HG03135 (cell line): ENCODE measurements around the gene RPS6KA2.

Experiments used
- ATAC-seq: cut with Tn5 transposase; IDR thresholded peaks from one replicate; pipeline ENCODE4 v1.9.1; 2021; ENCODE audit warnings: mild to moderate bottlenecking, moderate library complexity; ENCODE audit not compliant: unreplicated experiment

The RPS6KA2 gene

DNA sequence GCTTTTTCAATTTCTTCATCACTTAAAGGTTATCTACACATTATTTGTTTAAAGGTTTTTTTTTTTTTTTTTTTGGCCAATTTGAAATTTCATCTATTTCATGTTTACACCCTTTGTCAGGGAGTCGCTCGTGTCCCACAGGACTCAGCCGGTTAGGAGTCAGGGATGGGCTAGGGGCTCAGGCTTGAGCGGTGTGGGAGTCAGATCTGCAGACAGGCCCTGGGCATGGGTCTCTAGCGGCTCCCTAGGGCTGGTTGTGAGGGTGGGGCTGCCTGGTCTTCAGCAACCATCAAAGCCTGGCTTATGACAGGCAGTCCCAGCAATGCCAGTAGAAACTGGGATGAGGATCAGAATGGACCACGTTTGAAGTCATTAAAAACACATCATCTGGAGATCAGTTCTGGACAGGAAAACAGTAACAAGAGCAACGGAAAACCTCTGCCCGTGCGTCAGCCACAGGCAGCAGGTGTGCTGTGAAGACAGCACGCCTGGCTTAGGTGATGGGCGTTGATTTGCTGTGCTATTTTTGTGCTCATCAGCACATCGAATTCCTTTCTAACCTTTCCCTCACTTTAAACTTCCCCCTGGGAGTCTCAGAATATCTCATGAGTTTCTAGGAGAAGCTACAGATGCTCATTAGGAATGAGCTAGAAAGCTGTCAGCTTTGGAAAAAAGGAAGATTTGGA is 153.0 kb downstream of the RPS6KA2 start:
- ATAC-seq, result no peak

DNA sequence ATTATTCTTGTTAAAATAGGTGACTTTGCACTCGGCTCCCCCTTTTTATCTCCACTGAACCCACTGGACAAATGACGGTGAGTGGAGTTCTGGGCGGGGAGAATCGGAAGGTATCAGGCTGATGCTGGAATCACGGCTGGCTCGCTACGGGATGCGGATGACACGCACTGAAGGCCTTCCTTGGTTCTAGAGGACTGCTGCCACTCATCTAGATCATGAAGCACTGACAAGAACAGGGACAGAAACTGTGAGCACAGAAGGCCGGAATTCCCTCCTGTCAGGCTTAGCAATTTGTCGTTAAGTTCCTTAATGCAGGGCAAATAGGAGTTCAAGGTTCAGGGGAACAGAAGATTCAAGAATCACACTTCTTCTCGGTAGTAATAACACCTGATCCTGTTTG is 154.4 kb downstream of the RPS6KA2 start:
- no peak for ATAC-seq

DNA sequence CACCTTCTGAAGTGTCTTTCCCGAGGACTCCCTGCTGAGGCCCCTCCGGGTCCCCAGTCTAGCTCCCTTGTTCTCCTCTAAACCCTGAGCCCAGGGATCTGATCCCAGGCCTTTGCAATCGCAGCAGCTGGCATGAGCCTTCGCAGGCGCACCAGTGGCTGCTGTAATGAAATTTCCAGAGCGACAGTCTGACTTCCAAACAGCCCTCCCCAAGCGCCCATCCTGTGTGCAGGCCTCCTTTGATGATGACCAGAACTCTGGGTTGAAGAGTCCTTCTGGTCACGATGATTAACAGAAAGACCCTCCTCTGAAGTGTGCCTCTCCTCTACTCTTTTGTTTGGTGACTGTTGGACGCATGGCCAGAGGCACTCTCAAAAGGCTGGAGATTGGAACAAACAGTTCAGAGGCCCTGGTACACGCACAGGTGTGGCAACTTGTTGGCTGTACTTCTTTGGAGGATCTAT is 155.2 kb downstream of the RPS6KA2 start:
- no peak for ATAC-seq

DNA sequence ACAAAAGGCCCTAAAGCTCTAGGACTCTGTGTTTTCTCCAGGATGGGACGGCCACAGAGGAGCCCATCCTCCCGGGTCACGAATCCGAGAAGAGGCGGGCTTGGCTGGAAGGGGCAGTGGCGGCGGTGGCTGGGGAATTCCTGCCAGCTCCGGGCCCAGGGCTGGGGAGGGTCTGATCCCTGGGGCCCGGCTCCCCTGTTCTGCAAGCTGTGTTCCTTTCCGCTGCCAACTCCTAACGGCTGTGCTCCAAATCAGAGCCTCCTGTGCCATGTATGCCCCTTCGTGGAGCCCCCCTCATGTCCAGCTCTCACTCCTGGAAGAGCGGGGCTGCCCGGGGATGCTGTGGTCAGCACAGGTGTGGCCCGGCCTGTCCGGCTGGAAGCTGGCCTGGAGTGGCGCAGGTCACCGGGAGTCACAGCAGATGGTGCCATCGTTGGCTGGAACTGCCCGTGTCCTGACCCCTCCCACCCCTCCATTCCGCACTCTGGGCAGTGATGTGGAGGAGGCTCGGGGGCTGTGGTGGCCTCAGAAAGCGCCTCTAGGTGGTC is 156.1 kb downstream of the RPS6KA2 start:
- no peak for ATAC-seq

DNA sequence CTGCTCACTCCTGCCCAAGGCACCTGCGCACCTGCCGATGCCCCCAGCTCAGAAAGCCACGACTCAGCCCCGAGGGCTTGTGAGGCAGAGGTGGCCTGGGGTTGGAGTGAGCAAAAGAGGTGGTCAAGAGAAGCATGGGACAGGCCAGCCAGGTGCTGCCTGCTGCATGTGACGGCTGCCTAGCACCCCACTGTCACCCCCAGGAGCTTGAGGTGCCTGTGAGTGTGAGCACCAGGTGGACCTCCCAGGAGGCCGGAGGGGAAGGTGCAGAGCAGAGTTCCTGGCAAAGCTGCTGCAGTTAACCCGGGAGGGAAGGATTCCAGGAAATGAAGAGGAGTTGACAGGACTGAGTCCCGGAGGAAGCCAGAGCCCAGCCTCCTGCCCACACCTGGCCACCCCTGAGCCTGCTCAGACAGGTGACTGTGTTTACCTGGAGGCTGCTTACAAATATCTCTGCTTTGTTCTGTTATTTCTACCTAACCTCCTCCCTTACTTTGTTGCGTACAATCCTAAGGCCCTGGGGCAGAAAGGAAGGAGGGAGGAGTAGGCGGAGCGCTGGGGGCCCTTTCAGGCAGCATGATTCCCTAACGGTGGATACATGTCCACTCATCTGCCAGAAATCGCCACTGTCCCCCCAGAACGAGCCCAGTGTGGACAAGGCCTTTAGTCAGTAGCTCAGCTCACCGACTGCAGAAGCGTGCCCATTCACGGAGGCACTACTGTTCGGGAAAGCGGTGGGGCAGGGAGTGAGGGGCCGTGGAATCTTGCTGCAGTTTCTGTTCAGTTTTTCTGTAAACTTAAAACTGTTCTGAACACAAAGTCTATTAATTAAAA is 156.8 kb downstream of the RPS6KA2 start:
- ATAC-seq, result no peak

DNA sequence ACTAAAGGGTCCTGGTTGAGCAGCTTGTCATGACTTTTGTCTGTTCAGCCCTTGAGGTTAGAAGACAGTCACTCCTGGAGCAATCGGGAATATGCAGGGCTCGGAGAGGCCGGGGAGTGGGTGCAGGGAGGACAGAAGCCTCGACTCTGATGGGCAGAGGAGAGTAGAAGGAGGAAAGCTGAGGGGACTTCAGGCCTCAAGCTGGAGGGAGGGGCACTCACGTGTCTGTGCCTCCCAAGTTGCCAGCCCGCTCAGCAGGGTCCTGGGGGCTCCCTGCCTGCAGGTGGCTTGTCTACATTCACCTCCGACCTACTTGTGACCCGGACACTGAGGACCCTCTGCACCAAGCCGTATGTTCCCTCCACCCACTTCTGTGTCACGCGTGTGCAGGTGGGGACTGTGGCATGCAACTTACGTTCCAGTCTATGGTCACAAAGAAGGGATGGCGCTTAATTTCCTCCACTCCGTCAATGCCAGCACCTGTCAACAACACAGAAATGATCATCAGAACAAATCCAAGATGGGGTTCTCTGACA is 157.6 kb downstream of the RPS6KA2 start:
- no peak for ATAC-seq

DNA sequence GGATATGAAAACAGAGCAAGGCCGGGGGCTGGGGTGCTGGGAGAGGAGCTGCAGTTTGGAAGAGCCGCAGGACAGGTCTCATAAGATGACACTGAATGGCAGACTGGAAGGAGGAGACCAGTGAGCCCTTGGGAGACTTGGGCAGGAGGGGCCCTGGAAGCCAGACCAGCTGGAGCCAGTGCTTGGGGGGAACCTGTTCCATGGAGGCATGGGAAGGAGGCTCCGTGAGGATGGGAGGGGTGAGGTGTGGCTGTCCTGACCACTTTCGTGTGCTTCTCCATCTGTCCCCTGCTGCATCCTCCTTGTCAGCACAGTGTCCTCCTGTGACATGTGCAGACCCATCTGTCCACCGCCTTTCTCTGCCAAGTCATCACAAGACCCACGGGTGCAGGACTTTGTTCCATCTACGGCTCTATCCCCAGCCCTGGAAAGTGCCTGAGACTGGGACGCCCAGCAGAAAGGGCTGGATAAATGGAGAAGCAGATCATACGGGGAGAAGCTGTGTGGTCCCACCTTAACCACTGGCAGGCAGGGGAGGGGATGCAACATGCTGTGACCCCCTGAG is 159.5 kb downstream of the RPS6KA2 start:
- no peak for ATAC-seq

DNA sequence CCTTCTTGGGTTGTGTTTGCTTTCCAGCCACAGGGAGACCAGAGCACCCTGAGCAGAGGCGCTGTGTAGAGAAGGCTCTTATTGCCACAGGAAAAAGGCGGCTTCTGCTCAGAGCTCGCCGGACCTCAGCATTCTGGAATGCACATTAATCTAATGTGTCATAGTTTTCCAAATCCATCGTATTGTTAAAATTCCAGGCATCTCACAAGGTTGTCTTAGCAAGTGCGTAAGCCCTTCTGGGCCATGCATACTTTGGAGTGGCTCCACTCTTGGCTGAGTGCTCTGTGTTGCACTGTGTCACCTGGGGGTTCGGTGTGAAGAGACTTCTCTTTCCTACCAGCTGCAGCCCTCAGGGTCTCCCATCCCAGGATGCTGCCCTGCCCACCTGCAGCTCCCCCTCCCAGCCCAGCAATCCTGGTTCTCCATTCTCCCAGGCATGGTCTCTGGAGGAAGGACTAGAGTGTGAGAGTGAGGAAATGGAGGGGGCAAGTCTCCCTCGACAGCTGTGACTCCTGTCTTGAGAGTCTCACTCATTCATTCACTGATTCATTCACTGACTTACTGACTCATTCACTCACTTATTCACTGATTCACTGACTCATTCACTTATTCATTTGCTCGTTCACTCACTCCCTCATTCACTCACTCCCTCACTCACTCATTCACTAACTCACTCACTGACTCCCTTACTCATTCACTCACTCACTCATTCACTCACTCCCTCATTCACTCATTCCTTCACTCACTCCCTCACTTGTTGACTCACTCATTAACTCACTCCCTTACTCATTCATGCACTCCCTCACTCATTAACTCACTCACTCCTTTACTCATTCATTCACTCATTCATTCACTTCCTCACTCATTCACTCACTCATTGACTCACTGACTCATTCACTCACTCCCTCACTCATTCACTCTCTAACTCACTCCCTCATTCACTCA is 160.6 kb downstream of the RPS6KA2 start:
- no peak for ATAC-seq

DNA sequence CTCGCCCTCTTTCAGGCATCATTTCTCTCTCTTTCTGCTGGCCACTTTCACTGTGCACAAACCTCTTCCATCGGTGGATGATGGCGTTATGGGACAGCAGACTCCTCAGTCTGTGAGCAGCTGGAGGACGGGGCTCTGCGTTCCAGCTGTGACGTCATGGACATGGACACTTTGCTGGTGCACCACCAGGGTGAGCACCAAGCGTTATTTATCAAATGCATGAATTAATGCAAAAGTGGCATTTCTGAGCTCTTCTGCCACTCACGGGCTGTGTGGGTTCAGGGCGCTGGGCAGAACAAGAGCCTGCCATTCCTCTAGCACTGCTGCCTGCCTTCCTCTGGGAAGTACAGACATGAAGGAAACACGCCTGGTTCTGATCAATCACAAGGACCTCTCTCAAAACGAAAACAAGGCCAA is 161.4 kb downstream of the RPS6KA2 start:
- ATAC-seq, result no peak

DNA sequence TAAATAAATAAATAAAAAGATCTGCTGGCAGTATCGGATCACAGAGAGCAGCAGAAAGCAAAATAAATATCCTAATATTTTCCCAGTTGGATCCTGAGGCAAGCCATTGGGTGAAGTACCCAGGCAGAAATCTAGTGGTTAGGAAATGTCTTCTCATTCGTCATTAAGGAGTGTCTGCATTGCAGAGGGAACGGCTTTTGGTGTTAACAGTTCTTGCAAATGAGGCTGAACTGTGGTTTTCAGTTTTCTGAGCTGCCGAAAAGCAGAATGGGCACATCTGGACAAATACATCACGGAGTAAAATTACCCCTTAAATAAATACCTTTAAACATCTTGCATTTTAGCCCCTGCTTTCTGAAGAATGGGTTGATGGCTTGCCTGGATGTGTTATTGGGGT is 162.1 kb downstream of the RPS6KA2 start:
- ATAC-seq, result no peak

DNA sequence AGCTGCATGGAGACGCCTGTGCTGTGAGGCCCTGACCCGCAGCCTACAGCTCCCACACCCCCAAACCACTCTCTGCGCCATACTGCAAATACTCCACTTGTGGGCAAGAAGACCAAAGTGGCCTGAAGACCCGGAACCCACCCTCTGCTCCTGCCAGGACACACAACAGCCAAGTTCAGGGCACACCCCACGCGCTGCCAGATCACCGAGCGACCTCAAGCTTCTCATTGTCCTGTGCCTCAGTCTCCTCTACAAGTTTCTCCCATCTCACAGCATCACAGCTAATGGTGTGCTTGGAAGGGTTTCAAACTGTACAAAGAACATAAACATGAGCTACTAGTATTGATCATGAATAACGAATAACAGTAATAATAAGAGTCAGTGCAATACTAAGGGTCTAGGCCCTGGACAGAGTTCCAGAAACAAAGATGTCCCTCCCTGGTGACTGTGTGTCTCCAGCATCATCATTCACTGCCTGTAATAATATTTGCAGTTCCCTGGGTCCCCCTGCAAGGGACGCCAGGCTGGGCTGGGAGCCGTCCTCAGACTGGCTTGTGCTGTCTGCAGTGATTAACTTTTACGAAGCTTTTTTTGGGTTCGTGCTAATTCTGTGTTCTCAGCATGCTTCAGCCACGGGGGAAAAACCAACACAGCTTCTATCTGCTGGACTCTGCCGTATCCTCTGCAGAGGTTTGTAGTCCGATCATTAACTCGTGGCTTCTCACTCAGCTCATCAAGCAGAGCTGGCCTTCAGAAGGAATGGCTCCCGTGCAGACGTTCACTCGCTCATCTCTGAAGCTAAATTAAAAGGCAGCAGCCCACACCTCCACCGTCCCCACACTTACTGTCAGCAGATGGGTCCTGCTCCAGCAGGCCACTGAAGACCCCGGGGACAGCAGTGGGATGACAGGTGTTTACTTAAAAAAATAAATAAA is 162.7 kb downstream of the RPS6KA2 start:
- no peak for ATAC-seq

DNA sequence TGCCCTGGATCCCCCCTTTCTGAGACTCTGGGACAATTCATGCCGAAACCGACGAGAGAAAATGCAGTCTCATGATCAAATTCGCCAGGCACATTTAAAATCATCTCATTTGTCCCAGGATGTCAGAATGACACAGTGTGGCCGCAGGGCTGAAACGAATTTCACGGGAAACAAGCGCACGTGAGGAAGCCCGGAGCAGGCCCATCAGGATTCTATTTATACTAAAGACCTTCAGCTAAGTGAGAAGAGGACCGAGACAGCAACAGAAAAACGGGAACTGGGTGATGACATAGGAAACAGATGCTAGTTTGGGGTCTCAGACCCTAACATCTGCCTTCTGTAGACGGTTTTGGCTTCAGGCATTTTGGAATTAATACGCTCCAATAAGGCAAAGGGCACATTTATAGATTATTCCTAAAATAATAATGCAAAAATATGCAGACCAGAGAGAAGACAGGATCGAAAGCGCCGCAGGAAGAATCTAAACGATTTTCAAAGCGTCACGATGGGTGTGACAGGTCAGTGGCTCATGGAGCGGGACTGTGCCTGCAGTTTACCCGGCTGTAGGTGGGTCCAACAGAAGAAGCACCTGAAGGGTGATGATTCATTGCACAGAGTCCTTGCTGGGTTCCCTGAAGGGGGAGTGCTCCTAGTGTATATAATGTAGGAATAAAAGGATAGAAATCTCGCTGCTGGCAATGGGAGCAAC is 163.5 kb downstream of the RPS6KA2 start:
- ATAC-seq, result no peak

DNA sequence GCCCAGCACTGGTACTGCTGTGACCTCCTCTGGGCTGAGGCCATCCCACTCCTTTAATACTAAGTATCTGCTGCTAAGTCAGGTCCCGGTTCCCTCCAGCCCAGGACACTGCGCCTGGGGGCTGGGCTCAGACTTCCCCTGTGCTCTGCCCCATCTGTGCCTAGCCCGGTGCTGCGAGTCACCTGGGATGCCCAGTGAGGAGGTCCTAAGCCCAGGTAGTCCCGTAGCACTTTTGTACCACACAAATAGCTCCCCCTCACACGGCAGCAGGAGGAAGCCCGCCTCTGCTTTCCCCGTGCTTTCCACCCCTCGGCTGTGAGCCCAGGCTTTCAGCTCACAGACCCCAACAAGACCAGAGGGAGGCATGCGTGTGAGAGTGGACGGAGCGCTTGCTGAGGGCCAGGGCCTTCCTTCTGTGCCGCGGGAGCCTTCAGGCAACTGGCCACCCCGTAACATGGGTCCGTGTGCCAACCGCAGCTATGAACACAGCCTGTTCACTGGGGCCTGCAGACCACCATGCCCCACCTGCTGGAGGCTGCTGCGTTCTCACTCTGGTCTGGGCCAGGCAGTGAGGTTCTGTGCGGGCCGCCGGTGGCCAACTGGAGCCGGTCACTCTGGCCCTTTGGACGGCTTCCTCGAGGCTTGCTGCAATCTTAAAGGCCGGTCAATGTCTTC is 164.5 kb downstream of the RPS6KA2 start:
- ATAC-seq, result no peak

DNA sequence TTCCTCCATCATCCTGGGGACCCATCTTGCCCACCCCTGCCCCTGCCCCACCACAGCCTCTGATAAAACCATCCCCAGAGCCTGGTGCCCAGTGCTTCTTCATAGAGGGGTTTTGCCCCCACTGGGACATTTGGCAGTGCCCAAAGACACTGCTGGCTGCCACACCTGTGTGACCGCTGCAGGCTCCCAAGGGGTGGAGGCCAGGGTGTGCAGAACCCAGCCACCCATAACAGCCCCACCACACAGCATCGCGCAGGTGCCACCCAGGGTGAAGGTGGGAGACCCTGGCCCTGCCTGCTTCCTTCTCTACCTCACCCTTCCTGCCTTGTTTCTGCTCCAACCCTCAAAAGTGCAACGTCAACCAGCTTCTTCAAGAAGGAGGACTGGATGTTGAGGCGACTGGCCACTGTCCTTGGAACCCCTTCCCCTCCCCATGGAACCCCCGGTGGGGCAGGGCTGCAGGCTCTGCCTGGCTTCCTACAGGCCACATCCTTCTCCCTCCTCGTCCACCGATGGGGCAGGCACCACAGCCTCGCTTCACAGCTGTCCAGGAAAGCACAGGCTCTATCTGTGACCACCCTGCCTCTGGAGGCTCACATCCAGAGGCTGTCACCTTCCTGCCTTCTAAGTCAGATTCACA is 165.1 kb downstream of the RPS6KA2 start:
- no peak for ATAC-seq

DNA sequence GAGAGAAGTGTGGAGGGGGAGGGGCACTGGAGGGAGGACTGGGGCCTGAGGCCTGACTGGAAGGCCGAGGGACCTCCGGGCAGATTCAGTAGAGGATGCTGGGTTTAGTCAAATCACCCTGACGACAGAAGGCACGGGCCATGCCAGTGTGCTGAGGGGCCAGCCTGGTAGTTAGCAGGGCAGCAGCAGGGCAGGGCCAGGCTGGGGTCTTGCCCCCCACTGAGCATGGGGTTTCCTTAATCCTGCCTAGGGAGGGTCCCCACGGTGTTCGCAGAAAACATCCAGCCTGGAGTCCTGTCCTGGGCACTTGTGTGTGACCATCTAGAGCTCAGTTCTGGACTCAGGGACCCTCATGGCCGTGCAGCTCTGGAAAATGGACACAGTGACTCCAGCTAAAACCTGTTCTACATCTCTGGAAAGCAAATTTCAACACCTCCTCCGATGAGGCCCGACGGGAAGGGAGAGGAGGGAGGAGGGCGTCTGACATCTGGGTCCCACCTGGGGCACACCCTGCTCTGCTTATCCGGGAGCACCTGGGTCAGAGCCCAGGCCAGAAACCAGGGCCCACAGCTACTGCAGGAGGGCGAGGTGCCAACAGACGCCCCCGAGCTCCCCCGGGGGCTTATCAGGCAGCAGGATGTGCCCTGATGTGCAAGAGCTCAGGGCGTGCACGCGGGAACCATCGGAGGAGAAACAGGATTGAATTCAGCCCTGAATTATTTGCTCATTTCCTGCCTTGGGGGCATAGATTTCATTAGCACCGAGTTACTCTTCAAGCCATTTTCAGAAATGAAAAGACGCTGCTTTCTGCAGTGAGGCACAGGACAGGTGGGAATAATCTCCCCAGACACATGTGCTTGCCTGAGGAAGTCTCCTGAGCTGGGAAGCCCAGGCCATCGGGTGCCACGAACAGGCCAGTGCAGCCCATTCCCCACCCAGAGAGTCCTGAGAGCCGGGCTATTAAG is 166.3 kb downstream of the RPS6KA2 start:
- no peak for ATAC-seq

DNA sequence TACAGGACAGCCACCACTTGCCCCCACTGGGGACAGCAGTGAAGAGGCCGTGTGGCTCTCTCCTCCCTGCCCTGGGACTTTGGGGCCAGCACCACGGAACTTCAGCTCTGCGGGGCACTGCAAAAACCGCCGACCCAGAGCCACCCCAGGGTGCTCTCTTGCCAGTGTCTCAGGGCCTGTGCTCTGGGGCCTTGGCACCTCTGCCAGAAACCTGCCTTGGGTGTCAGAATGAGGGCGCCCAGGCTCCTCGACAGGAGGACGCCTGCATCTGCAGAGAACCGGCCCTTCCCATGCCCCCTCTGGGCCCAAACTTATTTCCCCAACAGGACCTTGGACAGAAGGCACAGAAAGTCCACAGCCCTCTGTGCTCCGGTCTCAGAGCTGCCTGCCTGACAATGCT is 167.1 kb downstream of the RPS6KA2 start:
- no peak for ATAC-seq
